Measurements from ENCODE around the gene NELFA. TPM values are rescaled to one million over a fixed set of nuclear protein-coding genes. Genes with fewer than 3 reads are reported as not detected.

NELFA gene
- total RNA-seq, 1 experiment from 2014 or later = 55.0 TPM

- H3K9me3 ChIP-seq (ENCODE audit: control insufficient read depth, low read depth, low read length) = no peaks in the 10 kb centered on the region
- H3K79me2 ChIP-seq (ENCODE audit: insufficient read depth, low read length) = no peaks in the 10 kb centered on the region; the same call in 1 of the 2 replicates
- H2BK20ac ChIP-seq (ENCODE audit: low read depth, low read length, poor library complexity, severe bottlenecking) = no peak overlapping the region
- no peaks in the 10 kb centered on the region for H3K4me1 ChIP-seq (ENCODE audit: insufficient read depth, low read length)
- H3K27ac Mint-ChIP-seq = no peak overlapping the region; a peak in 1 of 7 replicates
- H3K36me3 Mint-ChIP-seq (ENCODE audit: insufficient read depth in 1 of 3, low read depth in 3 of 3) = peaks cover 15 to 45% (median 44%) of the 10 kb centered on the region in 3 experiments; a peak in 6 of 7 replicates
- no peak for DNase-seq
- H3K9ac ChIP-seq (ENCODE audit: extremely low read depth, insufficient read length, low read length) = no peak overlapping the region
- no peak overlapping the region for H3K27ac ChIP-seq (ENCODE audit: insufficient read length, low read depth, low read length)
- no peak overlapping the region for H2BK120ac ChIP-seq (ENCODE audit: low read depth, low read length, poor library complexity, severe bottlenecking)
- no peaks in the 10 kb centered on the region for H3K27me3 ChIP-seq (ENCODE audit: insufficient read depth, low read length)
- no peak overlapping the region for H3K18ac ChIP-seq (ENCODE audit: insufficient read length, low read depth, low read length)
- no peaks in the 10 kb centered on the region for H3K9me3 Mint-ChIP-seq
- no peak overlapping the region for H2BK15ac ChIP-seq (ENCODE audit: low read depth, low read length)
- no peak overlapping the region for H3T11ph ChIP-seq (ENCODE audit: low read length)
- H3K4me2 ChIP-seq (ENCODE audit: insufficient read depth, insufficient read length, low read length) = no peak overlapping the region
- no peak overlapping the region for H2BK12ac ChIP-seq (ENCODE audit: insufficient read length, low read depth, low read length)
- no peak overlapping the region for H3K56ac ChIP-seq (ENCODE audit: insufficient read length, low read depth, low read length)
- H4K20me1 ChIP-seq (ENCODE audit: control insufficient read depth, insufficient read depth, insufficient read length) = no peaks in the 10 kb centered on the region
- H3K4me3 Mint-ChIP-seq = no peak overlapping the region
- no peak overlapping the region for H3K4ac ChIP-seq (ENCODE audit: low read depth, low read length)
- no peaks in the 10 kb centered on the region for H3K23me2 ChIP-seq (ENCODE audit: insufficient read length, low read depth, low read length, poor library complexity, severe bottlenecking)
- H2AFZ ChIP-seq (ENCODE audit: low read length) = no peak overlapping the region
- H3K14ac ChIP-seq (ENCODE audit: insufficient read depth, low read length) = no peak overlapping the region
- no peak overlapping the region for H3K23ac ChIP-seq (ENCODE audit: insufficient read length, low read depth, low read length)
- TF ChIP-seq CTCF (conservative IDR thresholded peaks at IDR 0.05) = no peak
- no peak overlapping the region for H4K8ac ChIP-seq (replicated peaks; ENCODE audit: insufficient read length, low read depth, low read length)
- WGBS (ENCODE audit: extremely low coverage, insufficient read length, low lambda C conversion rate) = no CpG with 5 or more reads among the region's 12 CpGs
- H4K91ac ChIP-seq (ENCODE audit: insufficient read length, low read depth, low read length) = no peak overlapping the region
- H3K27me3 Mint-ChIP-seq (ENCODE audit: low read depth) = no peaks in the 10 kb centered on the region
- no peak overlapping the region for H2AK5ac ChIP-seq (ENCODE audit: insufficient read length, low read length)
- H3K79me1 ChIP-seq (ENCODE audit: insufficient read depth, low read depth, low read length, poor library complexity, severe bottlenecking) = peaks cover 10% of the 10 kb centered on the region
- peaks cover 0 to 3% of the 10 kb centered on the region in 2 experiments; a peak in 1 of 4 replicates for H3K4me1 Mint-ChIP-seq
- H2BK5ac ChIP-seq (ENCODE audit: insufficient read length, low read length) = no peak overlapping the region
- no peak overlapping the region for H4K5ac ChIP-seq (ENCODE audit: insufficient read length, low read depth, low read length)
These were observed 20.4 kb downstream of the NELFA start for GRCh38 chr4:1988327-1988724.

Measured in H9 (cell line).